IPS-NIHi7 (cell line): ENCODE measurements around the gene CACNA2D4.

ENCODE experiments used
- DNase-seq: peaks from one replicate; pipeline ENCODE4 v3.0.0; 2012; ENCODE audit warnings: mixed read lengths; ENCODE audit errors: extremely low spot score

Gene CACNA2D4

DNA sequence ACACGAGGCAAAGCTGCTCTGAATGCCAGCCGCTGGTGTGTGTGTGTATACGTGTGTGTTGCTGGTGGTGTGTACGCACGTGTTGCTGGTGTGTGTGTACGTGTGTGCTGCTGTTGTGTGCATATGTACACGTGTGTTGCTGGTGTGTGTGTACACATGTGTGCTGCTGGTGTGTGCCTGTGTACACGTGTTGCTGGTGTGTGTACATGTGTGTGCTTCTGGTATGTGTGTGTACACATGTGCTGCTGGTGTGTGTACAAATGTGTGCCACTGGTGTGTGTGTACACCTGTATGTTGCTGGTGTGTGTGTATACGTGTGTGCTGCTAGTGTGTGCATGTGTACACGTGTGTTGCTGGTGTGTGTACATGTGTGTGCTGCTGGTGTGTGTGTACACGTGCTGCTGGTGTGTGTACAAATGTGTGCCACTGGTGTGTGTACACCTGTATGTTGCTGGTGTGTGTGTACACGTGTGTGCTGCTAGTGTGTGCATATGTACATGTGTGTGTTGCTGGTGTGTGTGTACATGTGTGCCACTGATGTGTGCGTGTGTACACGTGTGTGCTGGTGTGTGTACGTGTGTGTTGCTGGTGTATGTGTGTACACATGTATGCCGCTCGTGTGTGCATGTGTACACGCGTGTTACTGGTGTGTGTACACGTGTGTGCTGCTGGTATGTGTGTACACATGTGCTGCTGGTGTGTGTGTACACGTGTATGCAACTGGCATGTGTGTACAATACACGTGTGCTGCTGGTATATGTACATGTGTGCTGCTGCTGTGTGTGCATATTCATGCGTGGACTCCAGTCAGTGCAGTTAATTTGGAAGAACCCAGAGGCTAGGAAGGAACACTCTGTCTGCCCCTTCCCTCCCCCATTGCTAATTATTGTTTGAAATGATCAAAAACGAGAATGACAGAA, 47.2 kb downstream of the CACNA2D4 start:
- no peak for DNase-seq

- no peak for DNase-seq
These were observed 48.4 kb downstream of the CACNA2D4 start for GRCh38 chr12:1870086-1870485.

DNA sequence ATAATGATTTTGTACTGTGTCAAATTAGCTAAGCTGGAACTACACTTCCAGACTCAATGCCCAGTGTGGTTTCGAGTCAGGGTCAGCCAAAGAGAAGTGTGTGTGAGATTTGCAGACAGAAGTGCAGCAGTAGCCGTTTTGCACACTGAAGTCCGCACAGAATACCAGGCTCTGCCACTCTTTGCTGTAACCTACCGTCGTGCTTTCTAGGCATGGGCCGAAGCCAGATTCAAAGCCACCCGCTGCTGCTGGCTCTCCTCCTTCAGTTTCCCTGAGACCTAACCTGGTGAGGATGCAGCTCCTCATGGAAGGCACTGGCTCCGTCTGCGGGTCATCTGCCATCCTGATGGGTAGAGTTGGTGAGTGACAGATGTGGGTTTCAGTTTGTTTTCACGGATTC, 49.3 kb downstream of the CACNA2D4 start:
- no peak for DNase-seq

DNA sequence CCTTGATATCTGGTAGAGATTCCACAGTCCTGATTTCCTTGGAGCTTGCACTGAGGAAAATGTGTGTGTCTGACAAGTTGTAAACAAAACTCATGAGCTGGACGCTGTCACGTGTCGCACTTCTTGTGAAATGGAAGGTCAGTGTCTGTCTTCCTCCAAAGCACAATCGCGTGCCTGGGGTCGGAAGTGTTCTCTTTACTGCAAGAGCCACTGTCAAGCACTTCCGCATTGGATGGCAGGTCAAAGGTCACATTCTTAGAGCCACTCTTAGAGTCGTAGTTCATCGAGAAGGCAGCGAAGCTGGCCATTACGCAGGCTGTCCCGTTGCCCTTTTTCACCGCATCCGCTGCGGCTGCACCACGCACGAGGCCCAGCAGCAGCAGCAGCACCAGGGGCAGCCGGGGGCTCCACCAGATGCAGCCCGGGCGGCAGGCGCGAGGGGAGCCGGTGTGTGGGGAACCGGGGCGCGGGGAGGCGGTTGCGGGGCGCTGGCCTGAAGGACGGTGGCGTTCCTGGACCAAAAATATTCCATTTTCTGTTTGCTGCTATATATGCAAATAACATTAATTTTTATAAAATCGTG, 53.1 kb downstream of the CACNA2D4 start:
- no peak for DNase-seq

DNA sequence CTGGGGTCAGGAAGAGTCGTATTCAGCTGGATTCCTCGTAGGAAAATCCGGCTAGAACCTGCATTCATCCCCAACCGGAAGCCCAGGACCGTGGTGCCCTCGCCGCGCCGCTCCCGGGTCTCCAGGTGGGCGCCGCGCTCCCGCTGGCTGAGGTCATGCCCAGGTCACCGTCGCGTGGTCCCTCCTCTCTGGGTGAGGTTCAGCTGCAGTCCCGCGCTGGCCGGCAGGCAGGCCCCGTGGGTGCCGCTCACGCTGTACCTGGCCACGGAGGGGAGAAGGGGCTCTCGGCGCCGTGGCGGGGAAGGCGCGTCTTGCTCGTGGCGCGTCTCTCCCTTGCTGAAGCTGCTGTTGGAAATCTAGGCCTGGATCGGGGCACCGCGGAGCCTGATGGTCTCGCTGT, 53.6 kb downstream of the CACNA2D4 start:
- DNase-seq: no peak

DNA sequence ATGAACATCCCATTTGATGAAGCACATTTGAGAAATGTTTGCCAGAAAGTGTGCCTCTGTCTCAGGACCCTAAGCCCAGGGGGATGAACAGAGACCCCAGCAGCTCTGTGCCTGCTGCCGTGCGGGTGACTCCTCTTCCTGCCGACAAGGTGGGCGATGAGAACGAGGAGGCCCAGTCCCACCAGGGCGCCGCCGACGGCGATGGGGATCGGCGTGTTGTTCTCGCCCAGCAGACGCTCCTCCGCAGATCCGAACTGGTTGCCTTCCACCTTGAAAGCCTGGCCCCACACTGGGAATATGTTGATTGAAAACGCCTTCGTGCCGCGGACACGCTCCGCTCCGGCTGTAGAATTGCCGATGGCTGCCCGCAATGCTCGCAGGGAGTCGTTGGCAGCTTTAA, 54.0 kb downstream of the CACNA2D4 start:
- no peak for DNase-seq

GRCh38 chr12:1863823-1864222, 54.6 kb downstream of the CACNA2D4 start:
- DNase-seq: no peak

DNA sequence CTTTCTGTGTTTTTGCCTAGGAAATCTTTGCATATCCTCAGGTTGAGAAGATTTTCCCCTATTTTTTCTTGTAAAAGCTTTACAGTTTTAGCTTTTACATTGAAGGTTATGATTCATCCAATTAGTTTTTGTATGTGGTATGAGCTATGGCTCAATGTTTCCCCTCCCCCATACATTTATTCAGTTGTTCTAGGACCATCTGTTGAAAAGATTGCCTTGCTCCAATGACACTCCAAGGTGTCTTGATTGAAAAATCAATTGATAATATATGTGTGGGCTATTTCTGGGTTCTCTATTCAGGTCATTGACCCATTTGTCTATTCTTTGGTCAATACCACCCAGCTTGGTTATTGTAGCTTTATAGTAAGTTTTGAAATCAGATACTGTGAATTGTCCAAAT, 55.5 kb downstream of the CACNA2D4 start:
- DNase-seq: no peak

- DNase-seq: no peak
These were observed 58.8 kb downstream of the CACNA2D4 start for GRCh38 chr12:1859643-1860042.

DNA sequence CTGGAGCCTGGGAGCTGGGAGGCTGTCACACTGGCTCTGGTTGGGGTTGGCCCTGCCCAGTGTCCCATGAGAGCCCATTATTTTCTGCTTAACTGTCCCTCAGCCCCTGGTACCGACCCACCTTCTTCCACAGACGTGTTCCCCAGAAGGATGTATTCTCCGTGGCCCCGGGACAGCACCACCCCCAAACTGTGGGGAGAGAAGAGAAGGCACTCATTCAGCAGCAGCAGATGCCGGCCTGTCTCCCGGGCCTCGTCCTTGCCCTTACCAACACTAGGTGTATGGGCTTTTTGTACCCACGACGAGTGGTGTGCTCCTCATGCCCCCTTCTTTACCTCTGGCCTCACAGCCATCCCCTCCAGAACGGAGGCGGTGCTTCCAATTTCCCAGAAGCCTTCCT, 60.0 kb downstream of the CACNA2D4 start:
- no peak for DNase-seq

DNA sequence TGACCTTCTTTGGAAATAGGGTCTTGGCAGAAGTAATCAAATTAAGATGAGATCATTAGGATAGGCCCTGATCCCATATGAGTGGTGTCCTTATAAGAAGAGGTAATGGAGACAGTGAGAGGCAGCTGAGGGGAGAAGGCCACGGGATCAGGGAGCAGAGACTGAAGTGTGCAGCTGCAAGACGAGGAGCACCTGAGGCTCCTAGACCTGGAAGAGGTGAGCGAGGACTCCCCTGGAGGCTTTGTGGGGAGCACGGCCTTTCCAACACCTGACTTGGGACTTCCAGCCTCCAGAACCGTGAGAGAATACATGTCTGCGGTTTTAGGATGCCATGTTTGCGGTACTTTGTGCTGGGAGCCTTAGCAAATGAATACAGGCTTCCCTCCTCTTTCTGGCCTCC, 60.6 kb downstream of the CACNA2D4 start:
- no peak for DNase-seq

DNA sequence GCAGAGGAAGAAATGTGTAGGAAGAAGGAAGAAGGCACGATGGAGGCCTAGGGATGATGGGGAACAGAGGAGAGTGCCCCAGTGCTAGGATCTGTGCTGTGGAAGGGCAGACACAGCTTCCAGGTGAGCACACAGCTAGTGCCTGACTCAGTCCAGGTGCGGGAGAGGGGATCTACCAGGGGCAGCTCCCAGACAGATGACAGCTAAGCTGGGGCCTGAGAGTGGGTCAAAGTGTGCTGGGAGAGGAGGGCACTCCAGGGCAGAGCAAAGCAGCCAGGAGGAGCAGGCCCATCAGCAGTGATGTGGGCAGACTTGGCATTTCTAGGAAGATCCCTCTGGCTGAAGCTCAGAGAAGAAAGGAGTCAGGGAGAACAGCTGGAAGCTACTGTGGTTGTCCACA, 61.4 kb downstream of the CACNA2D4 start:
- DNase-seq: no peak

GRCh38 chr12:1855241-1855640, 63.2 kb downstream of the CACNA2D4 start:
- no peak for DNase-seq

GRCh38 chr12:1853716-1854115, 64.7 kb downstream of the CACNA2D4 start:
- DNase-seq: no peak

DNA sequence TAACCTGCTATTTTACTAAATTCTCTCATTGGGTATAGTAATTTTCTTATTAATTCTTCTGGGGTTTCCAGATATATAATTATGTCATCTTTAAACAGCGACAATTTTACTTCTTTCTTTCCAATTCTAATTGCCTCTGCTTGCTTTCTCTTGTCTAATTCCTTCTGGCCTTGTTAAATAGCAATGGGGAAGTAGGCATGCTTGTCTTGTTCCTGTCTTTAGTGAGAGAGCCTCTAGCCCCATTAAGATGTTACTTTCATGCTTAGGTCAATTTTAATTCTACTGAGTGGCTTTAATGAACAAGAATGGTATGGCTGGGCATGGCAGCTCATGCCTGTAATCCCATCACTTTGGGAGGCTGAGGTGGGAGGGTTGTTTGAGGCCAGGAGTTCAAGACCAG, 66.4 kb downstream of the CACNA2D4 start:
- DNase-seq: no peak

GRCh38 chr12:1851151-1851701, 67.2 kb downstream of the CACNA2D4 start:
- no peak for DNase-seq

DNA sequence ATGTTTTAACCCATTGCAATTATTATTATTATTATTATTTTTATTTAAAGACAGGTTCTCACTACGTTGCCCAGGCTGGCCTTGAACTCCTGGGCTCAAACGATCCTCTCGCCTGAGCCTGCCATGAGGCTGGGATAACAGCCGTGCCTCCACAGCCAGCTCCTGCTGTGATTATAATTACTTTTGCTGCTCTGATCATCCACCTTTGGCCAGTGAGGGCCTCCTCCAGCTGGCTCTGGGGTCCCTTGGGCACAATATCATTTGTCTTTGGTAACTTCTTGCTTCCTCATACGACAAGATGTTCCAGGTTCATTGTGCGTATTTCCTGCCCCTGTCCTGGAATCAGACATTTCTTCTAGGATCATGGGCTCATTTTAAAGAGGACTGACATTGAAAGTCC, 69.7 kb downstream of the CACNA2D4 start:
- DNase-seq: no peak

GRCh38 chr12:1848146-1848545, 70.3 kb downstream of the CACNA2D4 start:
- DNase-seq: no peak

DNA sequence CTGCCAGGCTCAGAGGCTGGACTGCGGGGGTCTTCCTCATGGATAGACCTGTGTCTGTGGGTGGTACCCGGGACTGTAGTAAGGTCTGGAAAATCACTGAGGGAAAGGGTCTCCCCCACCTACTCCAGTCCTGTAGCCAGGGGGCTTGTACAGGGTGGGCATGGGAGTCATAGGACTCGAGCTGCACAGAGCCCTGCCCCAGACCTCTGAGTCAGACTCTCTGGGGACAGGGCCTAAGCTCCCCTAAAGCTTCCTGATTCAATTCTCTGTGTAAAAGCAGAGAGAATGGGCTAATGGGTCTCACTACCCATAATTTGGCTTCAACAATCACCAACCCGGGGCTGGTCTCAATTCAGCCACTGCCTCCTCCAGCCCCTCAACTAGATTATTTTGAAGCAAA, 71.0 kb downstream of the CACNA2D4 start:
- DNase-seq: no peak

DNA sequence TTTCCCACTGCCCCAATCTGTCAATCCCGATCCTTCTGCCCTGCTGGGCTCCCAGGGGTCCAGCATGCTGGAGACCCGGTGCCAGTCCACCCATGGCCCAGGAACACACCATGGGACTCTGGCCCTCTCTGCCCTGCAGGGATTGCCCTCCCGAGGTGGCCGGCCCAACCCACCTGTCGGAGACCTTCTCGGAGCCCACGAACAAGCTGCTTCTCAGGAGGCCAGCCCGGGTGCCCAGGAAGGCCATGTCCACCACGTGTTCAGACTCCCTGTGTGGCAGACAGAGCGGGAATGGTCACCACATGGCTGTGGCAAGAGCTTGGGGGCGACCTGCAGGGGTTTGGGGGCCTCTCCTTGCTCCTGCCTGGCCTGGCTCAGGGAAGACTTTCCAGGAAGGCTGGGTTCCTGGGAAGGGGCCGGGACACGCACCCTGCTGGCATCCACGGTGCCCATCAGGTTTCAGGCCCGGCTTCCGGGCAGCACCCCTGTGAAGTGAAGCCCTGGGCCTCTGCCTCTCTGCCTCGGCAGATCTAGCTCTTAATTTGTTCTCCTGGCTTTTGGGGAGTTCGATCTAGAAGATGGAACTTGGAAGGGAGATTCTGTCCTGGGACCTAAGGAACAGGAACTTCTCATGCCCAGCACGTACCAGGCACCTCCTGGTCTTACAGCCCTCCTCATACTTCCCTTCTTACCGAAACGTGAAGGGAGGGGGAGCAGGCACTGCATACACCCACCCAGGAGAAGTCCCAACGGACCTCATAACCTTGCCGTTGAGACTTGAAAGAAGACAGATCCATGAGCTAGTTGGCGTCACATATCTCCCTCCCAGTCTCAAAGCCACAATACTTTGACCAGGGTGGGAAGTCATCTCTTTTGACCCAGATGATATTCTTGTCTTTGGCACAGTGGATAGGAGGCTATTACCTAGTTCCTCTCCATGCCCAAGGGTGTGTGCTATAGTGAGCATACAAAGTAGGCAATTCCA, 71.7 kb downstream of the CACNA2D4 start:
- no peak for DNase-seq

GRCh38 chr12:1845886-1846285, 72.6 kb downstream of the CACNA2D4 start:
- DNase-seq: no peak

DNA sequence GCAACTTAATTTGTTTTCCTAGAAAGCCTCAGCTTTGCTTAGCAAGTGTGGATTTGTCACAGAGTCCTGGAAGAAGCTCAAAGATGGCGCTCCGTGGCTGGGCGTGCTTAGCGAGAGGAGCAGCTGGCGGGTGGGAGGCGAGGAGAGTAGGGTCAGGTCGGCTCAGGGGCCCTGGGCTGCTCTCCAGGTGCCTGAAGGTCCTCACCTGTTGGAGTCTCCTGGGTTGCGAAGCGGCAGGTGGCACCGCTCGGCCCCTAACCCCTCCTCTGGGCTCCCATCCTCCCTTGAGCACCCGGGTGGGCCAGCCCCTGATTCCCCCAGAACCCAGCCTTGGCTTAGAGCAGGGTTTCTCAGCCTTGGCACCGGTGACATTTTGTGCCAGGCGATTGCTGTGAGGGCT, 73.0 kb downstream of the CACNA2D4 start:
- no peak for DNase-seq
